HG03342 (cell line): Measurements from ENCODE around the gene ZFAND2B.

Source experiments
- ATAC-seq: cut with Tn5 transposase; IDR thresholded peaks from one replicate; pipeline ENCODE4 v1.9.1; 2021; ENCODE audit warnings: mild to moderate bottlenecking, moderate library complexity; ENCODE audit not compliant: unreplicated experiment

ZFAND2B gene

GRCh38 chr2:219220652-219221402 is 14.2 kb downstream of the ZFAND2B start:
- ATAC-seq: no peak

- no peak for ATAC-seq
These were observed 15.5 kb downstream of the ZFAND2B start for GRCh38 chr2:219221957-219222518.

- ATAC-seq: no peak
These were observed 17.4 kb downstream of the ZFAND2B start for GRCh38 chr2:219223831-219224610.

DNA sequence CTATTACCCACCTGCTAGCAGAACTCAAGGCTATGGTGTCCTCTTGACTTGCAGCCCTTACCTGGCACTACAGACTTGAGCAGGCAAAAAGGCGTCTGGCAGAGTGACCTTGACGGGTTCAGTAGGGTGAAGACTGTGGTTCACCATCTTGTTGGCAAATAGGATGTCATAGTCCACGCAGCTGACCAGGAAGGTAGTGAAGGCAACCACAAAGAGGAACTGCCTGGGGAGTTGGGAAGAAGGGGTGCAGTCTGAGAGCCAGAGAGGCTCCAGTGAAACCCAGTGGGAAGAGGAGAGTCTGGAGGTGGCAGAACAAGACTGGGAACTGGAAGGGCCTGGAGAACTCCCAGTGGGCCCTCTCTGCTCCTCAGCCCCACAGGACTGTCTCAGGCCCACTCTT is 18.8 kb downstream of the ZFAND2B start:
- no peak for ATAC-seq

DNA sequence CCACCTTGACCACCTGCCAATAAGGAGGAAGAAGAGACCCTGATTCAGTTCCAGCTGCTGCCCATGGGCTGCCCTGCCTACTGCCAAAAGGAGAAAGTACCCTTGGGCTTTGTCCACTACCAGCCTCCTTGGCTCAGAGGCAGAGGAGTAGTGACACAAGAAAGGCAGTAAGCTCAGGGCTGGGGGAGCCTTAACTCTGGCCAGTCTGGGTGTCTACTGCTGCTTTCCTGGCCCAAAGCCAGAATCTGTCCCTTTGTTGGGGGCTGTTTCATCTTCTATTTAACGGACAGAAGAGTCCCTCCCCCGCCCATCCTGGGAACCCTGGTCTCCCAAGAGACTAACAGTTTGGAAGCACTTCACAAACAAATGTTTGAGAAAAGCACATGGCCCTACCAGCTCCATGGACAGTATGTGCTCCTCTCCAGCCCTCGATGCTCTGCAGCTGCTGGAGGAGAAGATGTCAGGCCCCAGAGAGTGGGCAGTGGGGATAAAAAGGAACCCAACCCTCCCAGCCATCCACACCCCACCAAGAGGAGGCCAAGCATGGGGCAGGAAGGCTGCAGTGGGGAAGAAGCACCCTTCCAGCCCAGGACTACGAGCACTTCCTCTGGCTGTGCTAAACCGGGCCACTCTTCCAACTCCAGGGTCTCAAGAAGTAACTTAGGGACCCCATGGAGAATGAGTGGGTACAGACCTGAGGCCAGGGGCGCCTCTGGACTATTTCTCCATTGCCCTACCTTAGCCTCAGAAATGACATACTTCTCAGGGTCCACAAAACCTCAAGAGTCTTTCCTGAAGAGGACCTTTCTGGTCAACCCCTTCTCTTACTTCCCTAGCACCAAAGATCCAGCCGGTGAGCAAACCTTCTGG is 21.7 kb downstream of the ZFAND2B start:
- no peak for ATAC-seq

DNA sequence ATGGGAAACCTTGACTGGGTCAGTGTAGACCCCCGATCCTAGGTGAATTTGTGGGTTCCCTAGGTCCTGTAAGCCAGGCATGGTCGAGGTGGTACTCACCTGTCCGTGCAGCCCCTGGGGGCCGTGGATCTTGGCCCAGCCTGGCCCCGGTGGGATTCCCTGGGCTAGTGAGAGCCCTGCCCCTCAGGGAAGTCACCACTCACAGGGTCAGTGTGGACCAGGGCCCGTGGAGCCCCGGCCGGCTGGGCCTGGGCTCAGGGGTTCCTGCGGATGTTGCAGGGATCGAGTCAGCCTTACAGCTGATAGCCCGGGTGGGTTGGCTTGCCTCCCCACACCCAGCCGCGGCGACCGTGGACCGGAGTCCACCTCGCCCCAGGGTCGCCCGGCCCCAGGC is 22.3 kb downstream of the ZFAND2B start:
- ATAC-seq: no peak

DNA sequence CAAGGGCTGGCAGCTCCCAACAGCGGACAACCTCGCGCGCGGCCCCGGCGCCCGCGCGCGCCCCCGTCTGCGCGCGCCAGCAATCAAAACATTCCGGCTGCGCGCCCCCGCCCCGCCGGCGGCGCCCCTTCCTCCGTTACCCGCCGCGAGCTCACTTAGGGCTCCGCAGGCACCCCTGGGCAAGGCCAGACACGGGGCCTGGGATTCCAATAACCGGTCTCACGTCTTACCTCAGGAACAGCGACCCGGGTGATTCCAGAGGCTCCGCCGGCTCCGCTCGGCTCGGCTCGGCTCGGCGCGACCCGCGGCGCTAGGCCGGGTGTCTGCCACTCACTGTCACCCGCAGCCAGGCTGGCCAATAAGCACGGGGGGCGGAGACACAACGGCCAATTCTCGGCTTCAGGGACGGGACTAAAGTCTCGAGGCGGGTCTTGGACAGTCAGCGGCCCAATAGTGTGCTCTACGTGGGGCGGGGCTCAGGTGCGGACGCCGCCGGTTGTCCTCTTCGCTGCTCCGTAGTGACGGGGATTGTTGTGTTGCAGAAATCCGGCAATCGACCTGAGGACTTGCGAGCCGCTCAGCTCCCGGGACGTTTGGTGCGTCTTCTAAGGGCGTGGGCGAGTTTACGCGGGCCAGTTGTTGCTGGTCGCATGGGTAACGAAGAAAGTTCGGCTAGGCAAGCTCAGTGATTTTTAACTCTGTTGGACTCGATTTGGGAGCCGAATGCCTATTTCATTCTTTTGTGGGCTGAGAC is 22.9 kb downstream of the ZFAND2B start, which contains the start of the genes ANKZF1 and ATG9A:
Gene ANKZF1, plus strand, starts transcription at position 502 of the 754 bp plus-strand sequence. CDS start 452 bp downstream, outside the sequence.
Gene ATG9A, minus strand, starts transcription at position 332 of the 754 bp plus-strand sequence. CDS start 1,612 bp downstream, outside the sequence.
- ATAC-seq: peak; percentile 96

DNA sequence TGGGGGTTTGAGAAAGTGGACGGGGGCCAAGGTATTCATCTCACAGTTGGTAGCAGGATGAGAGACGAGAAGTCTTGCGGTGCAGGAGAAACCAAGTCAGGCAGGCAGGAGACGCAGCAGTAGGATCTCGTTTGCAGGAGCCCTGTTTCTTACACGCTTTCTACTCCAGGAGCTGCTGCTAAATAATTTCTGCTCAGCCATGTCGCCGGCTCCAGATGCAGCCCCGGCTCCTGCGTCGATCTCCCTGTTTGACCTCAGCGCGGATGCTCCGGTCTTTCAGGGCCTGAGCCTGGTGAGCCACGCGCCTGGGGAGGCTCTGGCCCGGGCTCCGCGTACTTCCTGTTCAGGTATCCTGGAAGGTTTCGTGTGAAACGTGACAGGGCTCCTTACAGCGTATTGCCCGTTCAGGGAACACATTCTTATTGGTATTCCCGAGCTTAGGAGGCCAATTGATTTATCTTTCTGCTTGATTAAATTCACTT is 23.5 kb downstream of the ZFAND2B start:
- ATAC-seq: peak; percentile 20

GRCh38 chr2:219234331-219234730 is 27.7 kb downstream of the ZFAND2B start:
- ATAC-seq: no peak

- ATAC-seq: no peak
These were observed 36.7 kb downstream of the ZFAND2B start for GRCh38 chr2:219243291-219243761.

GRCh38 chr2:219244789-219245147 is 38.2 kb downstream of the ZFAND2B start:
- ATAC-seq: no peak

- ATAC-seq: peak; percentile 63
These were observed 38.7 kb downstream of the ZFAND2B start, which contains the start of the genes GLB1L and STK16 for GRCh38 chr2:219245148-219245898. Gene GLB1L (minus strand): TSS chr2:219245444. CDS start chr2:219243573, 1,871 bp downstream. Gene STK16 (plus strand): TSS chr2:219245479. CDS start chr2:219246000, 521 bp downstream.

- ATAC-seq: no peak
These were observed 39.3 kb downstream of the ZFAND2B start for GRCh38 chr2:219245899-219246230.

- ATAC-seq: no peak
These were observed 40.0 kb downstream of the ZFAND2B start for GRCh38 chr2:219246559-219246958.

DNA sequence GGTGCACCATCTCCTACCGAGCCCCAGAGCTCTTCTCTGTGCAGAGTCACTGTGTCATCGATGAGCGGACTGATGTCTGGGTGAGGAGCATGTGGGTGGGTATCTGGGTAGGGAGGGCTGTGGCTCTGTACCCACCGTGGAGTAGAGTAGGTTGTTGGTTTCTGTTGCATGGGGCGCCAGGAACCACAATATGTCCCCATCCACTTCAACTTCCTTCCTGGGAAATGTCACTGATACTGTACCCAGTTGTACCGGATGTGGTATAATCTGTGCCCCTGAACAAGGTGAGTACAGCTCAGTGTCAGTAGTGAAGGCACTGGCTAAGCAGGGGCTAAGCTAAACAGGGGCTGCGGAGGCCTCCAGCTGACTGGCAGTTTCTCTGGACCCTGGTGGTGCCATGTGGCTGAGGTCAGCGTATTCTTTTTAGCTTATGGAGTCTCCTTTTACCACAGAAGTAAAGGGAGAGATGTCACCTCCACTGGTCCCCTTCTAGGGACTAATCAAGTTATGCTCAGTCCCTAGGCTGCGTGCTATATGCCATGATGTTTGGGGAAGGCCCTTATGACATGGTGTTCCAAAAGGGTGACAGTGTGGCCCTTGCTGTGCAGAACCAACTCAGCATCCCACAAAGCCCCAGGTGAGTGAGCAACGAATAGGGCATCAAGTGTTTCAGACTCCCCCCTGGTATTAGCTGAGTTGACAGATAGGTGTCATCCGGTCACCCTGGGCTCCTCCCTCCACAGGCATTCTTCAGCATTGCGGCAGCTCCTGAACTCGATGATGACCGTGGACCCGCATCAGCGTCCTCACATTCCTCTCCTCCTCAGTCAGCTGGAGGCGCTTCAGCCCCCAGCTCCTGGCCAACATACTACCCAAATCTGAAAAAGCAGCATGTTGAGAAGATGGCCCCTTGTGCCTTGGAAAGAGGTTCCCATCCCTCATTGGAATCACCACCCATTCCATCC is 41.4 kb downstream of the ZFAND2B start:
- no peak for ATAC-seq

DNA sequence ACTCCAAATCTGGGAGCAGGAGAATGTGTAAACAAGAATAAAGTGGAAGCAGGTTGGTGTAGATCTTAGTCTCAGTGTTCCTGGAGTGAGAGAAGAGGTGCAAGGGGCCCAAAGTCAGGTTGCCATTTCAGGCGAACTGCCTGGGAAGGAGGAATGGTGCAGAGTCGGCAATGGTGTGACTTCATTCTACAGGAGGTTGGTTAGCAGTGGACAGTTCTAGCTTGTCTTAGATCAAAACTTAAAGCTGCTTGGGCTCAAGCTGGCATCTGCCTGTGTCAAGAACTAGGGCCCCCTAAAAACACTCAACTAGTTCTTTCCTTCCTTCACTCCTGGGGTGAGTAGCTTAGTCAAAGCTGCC is 42.2 kb downstream of the ZFAND2B start:
- ATAC-seq: no peak

- peak; percentile 52 for ATAC-seq
These were observed 42.8 kb downstream of the ZFAND2B start for GRCh38 chr2:219249203-219249980.
